C4-2B (cell line): Measurements from ENCODE around the gene PDZD2.

ENCODE experiments used
- ZFX ChIP-seq: fragments of 450-650 bp; IDR thresholded peaks from 2 replicates; pipeline ENCODE4 v1.6.1; 2017
- TF ChIP-seq, protein P1 (sequence below): fragments of 450-650 bp; conservative IDR thresholded peaks from 2 replicates; pipeline ENCODE4 v1.5.1; 2017; ENCODE audit warnings: mild to moderate bottlenecking

DNA sequence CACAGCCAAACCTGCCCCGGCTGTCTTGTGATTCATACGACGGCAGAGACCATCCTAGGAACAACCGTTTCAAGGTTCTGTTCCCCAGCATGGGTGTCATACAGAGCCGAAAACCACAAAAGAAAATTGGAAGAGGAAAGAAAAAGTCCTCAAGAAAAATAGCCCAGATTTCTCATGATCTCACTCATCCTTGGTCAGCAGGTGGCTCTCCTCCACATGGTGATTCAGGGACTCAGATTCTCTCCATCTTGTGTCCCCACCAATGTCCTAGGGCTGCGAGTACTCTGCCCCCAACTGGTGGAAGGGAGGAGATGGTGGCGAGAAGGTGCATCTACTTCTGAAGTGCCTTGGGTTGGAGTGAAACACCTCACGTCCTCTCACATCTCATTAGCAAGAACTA lies 25.6 kb downstream of the PDZD2 start:
- TF ChIP-seq, protein P1, sequence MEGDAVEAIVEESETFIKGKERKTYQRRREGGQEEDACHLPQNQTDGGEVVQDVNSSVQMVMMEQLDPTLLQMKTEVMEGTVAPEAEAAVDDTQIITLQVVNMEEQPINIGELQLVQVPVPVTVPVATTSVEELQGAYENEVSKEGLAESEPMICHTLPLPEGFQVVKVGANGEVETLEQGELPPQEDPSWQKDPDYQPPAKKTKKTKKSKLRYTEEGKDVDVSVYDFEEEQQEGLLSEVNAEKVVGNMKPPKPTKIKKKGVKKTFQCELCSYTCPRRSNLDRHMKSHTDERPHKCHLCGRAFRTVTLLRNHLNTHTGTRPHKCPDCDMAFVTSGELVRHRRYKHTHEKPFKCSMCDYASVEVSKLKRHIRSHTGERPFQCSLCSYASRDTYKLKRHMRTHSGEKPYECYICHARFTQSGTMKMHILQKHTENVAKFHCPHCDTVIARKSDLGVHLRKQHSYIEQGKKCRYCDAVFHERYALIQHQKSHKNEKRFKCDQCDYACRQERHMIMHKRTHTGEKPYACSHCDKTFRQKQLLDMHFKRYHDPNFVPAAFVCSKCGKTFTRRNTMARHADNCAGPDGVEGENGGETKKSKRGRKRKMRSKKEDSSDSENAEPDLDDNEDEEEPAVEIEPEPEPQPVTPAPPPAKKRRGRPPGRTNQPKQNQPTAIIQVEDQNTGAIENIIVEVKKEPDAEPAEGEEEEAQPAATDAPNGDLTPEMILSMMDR: peak; percentile 62
- TF ChIP-seq ZFX: no peak
